ENCODE measurements around the gene ATG5.

DNA sequence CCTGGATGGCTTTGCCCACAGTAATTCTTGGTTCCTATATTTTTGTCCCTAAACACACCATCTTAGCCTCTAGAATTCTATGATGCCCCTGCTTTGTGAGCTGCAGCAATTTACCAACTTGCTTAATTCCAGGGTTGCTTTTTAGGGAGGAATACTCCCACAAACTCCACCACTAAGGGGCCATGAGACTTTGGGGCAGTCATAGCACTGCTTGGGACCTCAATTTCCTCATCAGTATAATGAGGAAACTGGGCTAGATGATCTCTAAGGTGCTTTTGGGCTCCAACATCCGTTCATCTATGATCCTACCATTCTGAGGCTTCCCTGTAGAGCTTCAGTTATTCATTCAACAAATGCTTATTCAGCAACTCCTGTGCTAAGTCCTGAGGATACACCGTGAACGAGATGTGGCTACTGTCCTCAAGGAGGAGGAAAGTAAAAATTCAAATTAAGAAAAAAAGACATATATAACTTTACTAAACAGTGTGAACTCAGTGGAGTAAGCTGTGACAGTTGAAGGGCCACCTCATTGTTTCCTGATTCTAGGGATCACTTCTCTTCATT, 164.2 kb downstream of the ATG5 start:
- no peak for TF ChIP-seq GATA2 (IDR thresholded peaks at IDR 0.05; ENCODE audit: low read depth, low read length)
- TF ChIP-seq GATA3 (IDR thresholded peaks at IDR 0.05; ENCODE audit: low read depth, low read length) = no peak
